ENCODE measurements around the gene PLCB4. TPM values are rescaled to one million over a fixed set of nuclear protein-coding genes. Genes with fewer than 3 reads are reported as not detected.

PLCB4 gene
- total and polyA plus RNA-seq, 2 experiments from 2014 or later = 6.5 to 16.1 TPM

DNA sequence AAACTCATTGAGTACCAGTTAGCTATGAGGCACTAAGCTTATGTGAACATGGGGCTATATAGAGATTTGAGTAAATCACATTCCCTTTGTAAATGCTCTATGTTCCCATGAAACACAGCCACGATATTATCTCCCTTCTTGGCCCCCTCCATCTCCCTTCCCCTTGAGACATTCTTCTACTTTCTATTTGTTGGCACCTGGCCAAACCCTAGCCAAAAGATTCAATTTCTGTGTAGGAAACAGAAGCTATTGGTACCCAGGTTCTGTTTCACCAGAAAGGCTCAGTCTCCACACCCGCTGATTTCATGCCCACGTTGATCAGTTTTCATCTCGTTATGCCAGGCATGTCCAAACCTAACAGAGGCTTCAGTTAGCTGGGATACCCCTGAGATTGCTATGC, 300.0 kb downstream of the PLCB4 start:
- TF ChIP-seq ZNF462 (CRISPR knock-in tag; IDR thresholded peaks at IDR 0.05) = no peak
- TF ChIP-seq, protein P1, sequence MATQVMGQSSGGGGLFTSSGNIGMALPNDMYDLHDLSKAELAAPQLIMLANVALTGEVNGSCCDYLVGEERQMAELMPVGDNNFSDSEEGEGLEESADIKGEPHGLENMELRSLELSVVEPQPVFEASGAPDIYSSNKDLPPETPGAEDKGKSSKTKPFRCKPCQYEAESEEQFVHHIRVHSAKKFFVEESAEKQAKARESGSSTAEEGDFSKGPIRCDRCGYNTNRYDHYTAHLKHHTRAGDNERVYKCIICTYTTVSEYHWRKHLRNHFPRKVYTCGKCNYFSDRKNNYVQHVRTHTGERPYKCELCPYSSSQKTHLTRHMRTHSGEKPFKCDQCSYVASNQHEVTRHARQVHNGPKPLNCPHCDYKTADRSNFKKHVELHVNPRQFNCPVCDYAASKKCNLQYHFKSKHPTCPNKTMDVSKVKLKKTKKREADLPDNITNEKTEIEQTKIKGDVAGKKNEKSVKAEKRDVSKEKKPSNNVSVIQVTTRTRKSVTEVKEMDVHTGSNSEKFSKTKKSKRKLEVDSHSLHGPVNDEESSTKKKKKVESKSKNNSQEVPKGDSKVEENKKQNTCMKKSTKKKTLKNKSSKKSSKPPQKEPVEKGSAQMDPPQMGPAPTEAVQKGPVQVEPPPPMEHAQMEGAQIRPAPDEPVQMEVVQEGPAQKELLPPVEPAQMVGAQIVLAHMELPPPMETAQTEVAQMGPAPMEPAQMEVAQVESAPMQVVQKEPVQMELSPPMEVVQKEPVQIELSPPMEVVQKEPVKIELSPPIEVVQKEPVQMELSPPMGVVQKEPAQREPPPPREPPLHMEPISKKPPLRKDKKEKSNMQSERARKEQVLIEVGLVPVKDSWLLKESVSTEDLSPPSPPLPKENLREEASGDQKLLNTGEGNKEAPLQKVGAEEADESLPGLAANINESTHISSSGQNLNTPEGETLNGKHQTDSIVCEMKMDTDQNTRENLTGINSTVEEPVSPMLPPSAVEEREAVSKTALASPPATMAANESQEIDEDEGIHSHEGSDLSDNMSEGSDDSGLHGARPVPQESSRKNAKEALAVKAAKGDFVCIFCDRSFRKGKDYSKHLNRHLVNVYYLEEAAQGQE (IDR thresholded peaks at IDR 0.05; ENCODE audit: unreplicated experiment) = no peak
- no peak for TF ChIP-seq EZH2 (IDR thresholded peaks at IDR 0.05; ENCODE audit: low read depth, unreplicated experiment)
- TF ChIP-seq, protein P2, sequence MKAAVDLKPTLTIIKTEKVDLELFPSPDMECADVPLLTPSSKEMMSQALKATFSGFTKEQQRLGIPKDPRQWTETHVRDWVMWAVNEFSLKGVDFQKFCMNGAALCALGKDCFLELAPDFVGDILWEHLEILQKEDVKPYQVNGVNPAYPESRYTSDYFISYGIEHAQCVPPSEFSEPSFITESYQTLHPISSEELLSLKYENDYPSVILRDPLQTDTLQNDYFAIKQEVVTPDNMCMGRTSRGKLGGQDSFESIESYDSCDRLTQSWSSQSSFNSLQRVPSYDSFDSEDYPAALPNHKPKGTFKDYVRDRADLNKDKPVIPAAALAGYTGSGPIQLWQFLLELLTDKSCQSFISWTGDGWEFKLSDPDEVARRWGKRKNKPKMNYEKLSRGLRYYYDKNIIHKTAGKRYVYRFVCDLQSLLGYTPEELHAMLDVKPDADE (IDR thresholded peaks at IDR 0.05) = no peak

More for the DNA sequence above, 300.0 kb downstream of the PLCB4 start:
- no peak overlapping the region for H3K4me2 ChIP-seq
- H3K9me3 Mint-ChIP-seq = no peaks in the 10 kb centered on the region
- no peaks in the 10 kb centered on the region for H3K27me3 ChIP-seq (ENCODE audit: insufficient read depth)
- H4K20me1 ChIP-seq (replicated peaks; ENCODE audit: insufficient read depth) = no peaks in the 10 kb centered on the region
- no peak overlapping the region for H3K4me3 Mint-ChIP-seq
- H3K36me3 Mint-ChIP-seq (ENCODE audit: low read depth) = peaks cover 4% of the 10 kb centered on the region; the same call in 1 of the 3 replicates
- no peaks in the 10 kb centered on the region for H3K36me3 ChIP-seq (ENCODE audit: insufficient read depth)
- H3K79me2 ChIP-seq (replicated peaks; ENCODE audit: insufficient read depth) = no peaks in the 10 kb centered on the region
- no peaks in the 10 kb centered on the region for H3F3A ChIP-seq (replicated peaks; ENCODE audit: low read depth)
- no peak overlapping the region for H3K4me3 ChIP-seq
- H3K27ac Mint-ChIP-seq = no peak overlapping the region
- no peak overlapping the region for H2AFZ ChIP-seq
- no peaks in the 10 kb centered on the region for H3K27me3 Mint-ChIP-seq (ENCODE audit: insufficient read depth, low read depth, poor library complexity)
- no peak for DNase-seq (ENCODE audit: low spot score)
- H3K4me1 Mint-ChIP-seq = peaks cover 13% of the 10 kb centered on the region; the same call in 2 of the 3 replicates
- no peak for ATAC-seq
- H3K27ac ChIP-seq (ENCODE audit: low read depth) = no peak overlapping the region
- H3K9me2 ChIP-seq (ENCODE audit: insufficient read depth) = no peaks in the 10 kb centered on the region
- peaks cover 3% of the 10 kb centered on the region; the same call in 1 of the 2 replicates for H3K4me1 ChIP-seq (ENCODE audit: insufficient read depth)

Measured in GM23338 (cell line).